Prostate gland (tissue), 2 donors: ENCODE results near the gene KRTAP4-9.
"Not testable (repeated sequence)": the region's sequence is repeated elsewhere in the genome, so short reads cannot be mapped to it uniquely, and the experiment has no call there.

Experiments used
- CTCF ChIP-seq, 4 experiments: fragments of 200-600 bp in 2 of 4; fragments of 450-650 bp in 2 of 4; sonication (generic) in 2 of 4; IDR thresholded peaks; 1 replicate in 3 of 4; 2 replicates in 1 of 4; pipeline ENCODE4 v1.5.1; 2016 to 2019; ENCODE audit warnings: antibody characterized with exemption in 4 of 4, mild to moderate bottlenecking in 2 of 4, moderate library complexity in 2 of 4
- POLR2A ChIP-seq: fragments of 450-650 bp; IDR thresholded peaks from one replicate; pipeline ENCODE4 v1.6.1; 2016; ENCODE audit warnings: antibody characterized with exemption, mild to moderate bottlenecking
- POLR2AphosphoS5 ChIP-seq: sonication (generic); formaldehyde crosslinking; IDR thresholded peaks from one replicate; pipeline ENCODE4 v1.6.1; 2017; ENCODE audit warnings: antibody characterized with exemption

DNA sequence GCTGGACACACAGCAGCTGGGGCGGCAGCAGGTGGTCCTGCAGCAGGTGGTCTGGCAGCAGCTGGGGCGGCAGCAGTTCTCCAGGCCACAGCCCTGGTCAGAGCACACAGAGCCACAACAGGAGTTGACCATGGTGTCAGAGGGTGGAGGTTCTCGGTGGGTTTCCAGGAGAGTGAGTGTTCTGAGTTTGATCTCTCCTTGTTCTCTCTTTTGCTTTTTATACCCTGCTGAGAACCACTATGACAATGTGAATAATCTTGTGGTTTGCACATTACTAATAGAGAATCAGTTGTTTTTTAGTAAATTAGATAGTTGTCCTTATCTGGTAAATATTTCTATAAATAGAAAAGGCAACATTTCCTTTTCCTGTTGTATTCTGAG, 18.8 kb downstream of the KRTAP4-9 start, which contains the start of gene KRTAP4-12:
- not testable (repeated sequence) for TF ChIP-seq CTCF (IDR thresholded peaks at IDR 0.05); POLR2A; POLR2AphosphoS5
